ENCODE data around the gene FER1L5.

- TF ChIP-seq TAF1 (IDR thresholded peaks at IDR 0.05; ENCODE audit: borderline replicate concordance, low read depth, low read length), result no peak
- TF ChIP-seq, protein P1, sequence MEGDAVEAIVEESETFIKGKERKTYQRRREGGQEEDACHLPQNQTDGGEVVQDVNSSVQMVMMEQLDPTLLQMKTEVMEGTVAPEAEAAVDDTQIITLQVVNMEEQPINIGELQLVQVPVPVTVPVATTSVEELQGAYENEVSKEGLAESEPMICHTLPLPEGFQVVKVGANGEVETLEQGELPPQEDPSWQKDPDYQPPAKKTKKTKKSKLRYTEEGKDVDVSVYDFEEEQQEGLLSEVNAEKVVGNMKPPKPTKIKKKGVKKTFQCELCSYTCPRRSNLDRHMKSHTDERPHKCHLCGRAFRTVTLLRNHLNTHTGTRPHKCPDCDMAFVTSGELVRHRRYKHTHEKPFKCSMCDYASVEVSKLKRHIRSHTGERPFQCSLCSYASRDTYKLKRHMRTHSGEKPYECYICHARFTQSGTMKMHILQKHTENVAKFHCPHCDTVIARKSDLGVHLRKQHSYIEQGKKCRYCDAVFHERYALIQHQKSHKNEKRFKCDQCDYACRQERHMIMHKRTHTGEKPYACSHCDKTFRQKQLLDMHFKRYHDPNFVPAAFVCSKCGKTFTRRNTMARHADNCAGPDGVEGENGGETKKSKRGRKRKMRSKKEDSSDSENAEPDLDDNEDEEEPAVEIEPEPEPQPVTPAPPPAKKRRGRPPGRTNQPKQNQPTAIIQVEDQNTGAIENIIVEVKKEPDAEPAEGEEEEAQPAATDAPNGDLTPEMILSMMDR (IDR thresholded peaks at IDR 0.05), result no peak
- no peak for TF ChIP-seq MXI1 (IDR thresholded peaks at IDR 0.05; ENCODE audit: low read depth, low read length)
- TF ChIP-seq NFIC (IDR thresholded peaks at IDR 0.05; ENCODE audit: borderline replicate concordance), result no peak
- no peak for TF ChIP-seq CHD2 (IDR thresholded peaks at IDR 0.05; ENCODE audit: low read length, partially characterized antibody)
- TF ChIP-seq SMC3 (IDR thresholded peaks at IDR 0.05; ENCODE audit: low read depth, low read length), result no peak
- TF ChIP-seq POLR2AphosphoS5 (IDR thresholded peaks at IDR 0.05; ENCODE audit: low read depth, low read length), result no peak
- TF ChIP-seq EZH2phosphoT487 (IDR thresholded peaks at IDR 0.05; ENCODE audit: borderline replicate concordance, low read depth), result no peak
- TF ChIP-seq RFX5 (IDR thresholded peaks at IDR 0.05; ENCODE audit: low read length), result no peak
- TF ChIP-seq FOSL2 (IDR thresholded peaks at IDR 0.05; ENCODE audit: borderline replicate concordance, low read depth), result no peak
- TF ChIP-seq RCOR1 (IDR thresholded peaks at IDR 0.05; ENCODE audit: low read length), result no peak
These were observed 87.2 kb downstream of the FER1L5 start for GRCh38 chr2:96729748-96730147.
